ENCODE results near the gene KCNIP4.

Gene KCNIP4

GRCh38 chr4:21118301-21118700 lies 830.3 kb downstream of the KCNIP4 start:
- DNase-seq (ENCODE audit: insufficient read length, low spot score): no peak
- no peak for FAIRE-seq
- no peak for TF ChIP-seq POLR2A (IDR thresholded peaks at IDR 0.05; ENCODE audit: low read depth, low read length)

GRCh38 chr4:21117541-21118180 lies 830.9 kb downstream of the KCNIP4 start:
- no peak for TF ChIP-seq POLR2A (IDR thresholded peaks at IDR 0.05; ENCODE audit: low read depth, low read length)
- FAIRE-seq (no peak), DNase-seq (ENCODE audit: insufficient read length, low spot score) (no peak)

DNA sequence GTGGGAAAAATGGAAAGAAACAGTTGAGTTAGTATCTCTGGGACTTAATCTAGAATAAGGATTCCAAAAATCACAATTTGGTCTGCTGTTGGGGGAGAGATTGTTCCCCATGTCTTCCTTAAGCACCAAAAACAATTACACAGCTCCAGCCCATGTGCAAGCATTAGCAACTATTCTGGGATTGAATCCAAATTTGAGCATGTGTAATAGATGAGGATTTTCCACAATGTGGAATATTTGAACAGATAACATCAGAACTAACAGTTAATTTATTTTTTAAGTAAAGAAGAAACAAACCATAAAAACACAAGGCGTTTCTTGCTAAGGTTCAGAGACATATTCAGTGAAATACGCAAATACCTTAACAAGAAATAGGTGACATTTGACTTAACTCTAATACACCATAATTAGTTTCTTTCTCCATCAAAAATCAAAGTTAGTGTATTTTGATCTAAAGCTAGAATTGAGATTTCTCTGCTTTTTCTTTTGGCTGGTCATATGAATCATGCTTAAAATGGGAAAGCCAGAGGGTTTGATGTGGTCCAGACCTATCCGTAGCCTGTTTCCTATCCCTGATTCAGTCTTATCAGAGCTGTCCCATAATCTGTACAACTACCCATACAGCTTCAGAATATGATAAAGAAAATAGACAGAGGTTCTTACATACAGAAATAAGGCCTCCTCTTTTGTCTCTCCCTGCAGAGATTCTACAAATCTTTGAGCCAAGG lies 834.9 kb downstream of the KCNIP4 start:
- FAIRE-seq: no peak
- TF ChIP-seq POLR2A (IDR thresholded peaks at IDR 0.05; ENCODE audit: low read depth, low read length): no peak
- no peak for DNase-seq (ENCODE audit: insufficient read length, low spot score)

DNA sequence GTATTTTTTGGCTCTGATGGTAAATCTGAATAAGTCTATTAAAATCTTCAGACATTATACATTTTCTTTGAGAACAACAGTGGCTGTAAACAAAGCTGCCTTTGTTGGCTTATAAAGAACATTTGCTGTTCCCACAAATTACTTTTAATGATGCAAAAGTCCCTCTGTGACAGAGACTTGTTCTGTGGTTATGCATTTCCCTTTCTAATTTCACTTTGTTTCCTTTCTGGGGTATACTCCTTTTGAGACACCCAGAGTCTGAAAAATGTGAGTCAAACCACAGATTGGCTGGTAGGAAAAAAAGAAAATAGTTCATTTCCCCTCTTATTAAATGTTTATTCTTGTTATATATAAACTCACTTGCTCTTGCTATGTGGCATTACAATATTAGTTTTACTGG lies 845.9 kb downstream of the KCNIP4 start:
- DNase-seq (ENCODE audit: insufficient read length, low spot score) (no peak), FAIRE-seq (no peak)
- no peak for TF ChIP-seq POLR2A (IDR thresholded peaks at IDR 0.05; ENCODE audit: low read depth, low read length)

DNA sequence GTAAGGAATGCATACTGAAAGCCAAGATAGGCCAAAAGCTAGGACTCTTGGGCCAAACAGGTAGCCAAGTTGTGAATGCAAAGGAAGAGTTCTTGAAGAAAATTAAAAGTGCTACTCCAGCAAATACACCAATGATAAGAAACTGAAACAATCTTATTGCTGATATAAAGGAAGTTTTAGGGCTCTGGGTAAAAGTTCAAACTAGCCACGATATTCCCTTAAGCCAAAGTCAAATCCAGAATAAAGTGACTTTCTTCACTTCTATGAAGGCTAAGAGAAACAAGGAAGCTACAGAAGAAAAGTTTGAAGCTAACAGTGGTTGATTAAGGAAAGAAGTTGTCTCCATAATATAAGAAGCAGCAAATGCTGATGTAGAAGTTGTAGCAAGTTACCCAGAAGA lies 850.7 kb downstream of the KCNIP4 start:
- FAIRE-seq: no peak
- DNase-seq (ENCODE audit: insufficient read length, low spot score): no peak
- no peak for TF ChIP-seq POLR2A (IDR thresholded peaks at IDR 0.05; ENCODE audit: low read depth, low read length)

DNA sequence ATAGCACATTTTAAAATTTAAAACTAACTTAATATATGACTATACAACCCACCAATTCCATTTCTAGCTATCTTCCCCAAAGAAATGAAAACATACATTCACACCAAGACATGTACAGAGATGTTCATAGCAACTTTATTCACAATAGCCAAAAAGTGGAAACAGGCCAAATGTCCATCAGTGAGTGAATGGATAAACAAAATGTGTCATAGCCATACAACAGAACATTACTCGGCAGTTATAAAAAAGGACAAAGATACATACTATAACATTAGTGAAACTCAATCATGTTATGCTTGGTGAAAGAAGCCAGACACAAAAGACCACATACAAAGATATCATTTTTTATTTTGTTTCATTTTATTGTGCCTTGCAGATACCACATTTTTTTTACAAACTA lies 851.5 kb downstream of the KCNIP4 start:
- TF ChIP-seq POLR2A (IDR thresholded peaks at IDR 0.05; ENCODE audit: low read depth, low read length): no peak
- DNase-seq (ENCODE audit: insufficient read length, low spot score): no peak
- FAIRE-seq: no peak

DNA sequence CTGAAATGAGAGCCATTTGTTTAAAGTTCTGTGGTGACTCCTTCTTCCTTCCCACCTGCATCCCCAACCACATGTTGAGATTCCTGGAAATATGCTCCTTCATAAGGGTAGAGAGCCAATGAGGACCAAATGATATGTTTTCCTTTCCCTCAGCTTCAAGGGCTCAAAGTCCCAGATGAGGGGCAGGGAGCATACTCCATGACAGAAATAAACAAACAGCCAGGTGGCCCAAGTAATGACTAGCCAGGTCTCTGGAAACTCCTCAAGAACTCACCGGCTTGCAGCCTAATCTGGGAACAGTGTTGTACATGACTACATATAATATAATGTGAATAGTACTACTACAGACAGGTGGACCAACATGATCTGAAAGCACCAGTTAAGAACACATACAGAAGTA lies 856.0 kb downstream of the KCNIP4 start:
- DNase-seq (ENCODE audit: insufficient read length, low spot score) (no peak), FAIRE-seq (no peak)
- TF ChIP-seq POLR2A (IDR thresholded peaks at IDR 0.05; ENCODE audit: low read depth, low read length): no peak

DNA sequence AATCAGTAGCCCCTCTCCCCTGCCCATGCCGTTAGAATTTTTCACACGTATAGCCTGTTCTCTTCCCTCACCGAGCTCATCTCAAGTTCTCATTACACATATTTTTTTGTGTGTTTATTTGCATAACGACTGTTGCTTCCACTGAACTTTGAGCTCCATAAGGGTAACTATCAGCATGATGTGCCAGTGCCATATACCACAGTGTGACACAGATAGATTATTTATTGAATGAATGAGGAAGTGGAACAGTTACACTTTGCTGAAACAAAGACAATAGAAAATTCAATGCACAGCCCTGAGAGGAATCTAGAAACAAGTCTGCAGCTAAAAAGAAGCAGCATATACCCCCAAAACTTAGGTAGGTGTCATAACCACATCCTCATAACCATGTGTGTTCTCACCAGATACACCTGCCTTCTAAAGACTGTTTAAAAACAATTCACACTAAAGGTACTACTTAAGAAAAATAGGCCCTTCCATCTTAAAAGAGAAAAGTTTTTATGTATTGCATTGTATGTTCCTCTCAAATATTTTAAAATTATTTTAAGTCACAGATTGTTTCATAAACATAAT lies 858.4 kb downstream of the KCNIP4 start:
- no peak for FAIRE-seq
- no peak for TF ChIP-seq POLR2A (IDR thresholded peaks at IDR 0.05; ENCODE audit: low read depth, low read length)
- no peak for DNase-seq (ENCODE audit: insufficient read length, low spot score)

GRCh38 chr4:21083413-21083812 lies 865.2 kb downstream of the KCNIP4 start:
- no peak for FAIRE-seq
- no peak for DNase-seq (ENCODE audit: insufficient read length, low spot score)
- no peak for TF ChIP-seq POLR2A (IDR thresholded peaks at IDR 0.05; ENCODE audit: low read depth, low read length)

GRCh38 chr4:21077967-21078366 lies 870.6 kb downstream of the KCNIP4 start:
- TF ChIP-seq POLR2A (IDR thresholded peaks at IDR 0.05; ENCODE audit: low read depth, low read length): no peak
- DNase-seq (ENCODE audit: insufficient read length, low spot score) (no peak), FAIRE-seq (no peak)

- no peak for FAIRE-seq
- TF ChIP-seq POLR2A (IDR thresholded peaks at IDR 0.05; ENCODE audit: low read depth, low read length): no peak
- no peak for DNase-seq (ENCODE audit: insufficient read length, low spot score)
Measured at GRCh38 chr4:21067351-21067750, 881.2 kb downstream of the KCNIP4 start.

DNA sequence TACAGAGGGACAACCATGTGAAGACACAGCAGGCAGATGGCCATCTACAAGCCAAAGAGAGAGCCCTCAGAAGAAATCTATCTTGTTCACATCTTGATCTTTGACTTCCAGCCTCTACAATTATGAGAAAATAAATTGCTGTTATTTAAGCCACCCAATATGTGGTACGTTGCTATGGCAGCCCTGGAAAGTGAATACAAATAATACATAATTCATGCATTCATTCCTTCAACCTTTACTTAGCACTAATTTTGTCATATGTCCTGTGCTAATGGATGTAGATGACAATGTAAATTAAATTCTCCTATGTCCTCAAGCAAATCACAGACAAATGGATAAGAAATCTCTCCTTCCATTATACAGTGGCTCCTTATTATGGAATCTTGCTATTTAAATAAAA lies 886.7 kb downstream of the KCNIP4 start:
- FAIRE-seq: no peak
- no peak for TF ChIP-seq POLR2A (IDR thresholded peaks at IDR 0.05; ENCODE audit: low read depth, low read length)
- DNase-seq (ENCODE audit: insufficient read length, low spot score): no peak

GRCh38 chr4:21046141-21046540 lies 902.4 kb downstream of the KCNIP4 start:
- TF ChIP-seq POLR2A (IDR thresholded peaks at IDR 0.05; ENCODE audit: low read depth, low read length): no peak
- DNase-seq (ENCODE audit: insufficient read length, low spot score) (no peak), FAIRE-seq (no peak)

DNA sequence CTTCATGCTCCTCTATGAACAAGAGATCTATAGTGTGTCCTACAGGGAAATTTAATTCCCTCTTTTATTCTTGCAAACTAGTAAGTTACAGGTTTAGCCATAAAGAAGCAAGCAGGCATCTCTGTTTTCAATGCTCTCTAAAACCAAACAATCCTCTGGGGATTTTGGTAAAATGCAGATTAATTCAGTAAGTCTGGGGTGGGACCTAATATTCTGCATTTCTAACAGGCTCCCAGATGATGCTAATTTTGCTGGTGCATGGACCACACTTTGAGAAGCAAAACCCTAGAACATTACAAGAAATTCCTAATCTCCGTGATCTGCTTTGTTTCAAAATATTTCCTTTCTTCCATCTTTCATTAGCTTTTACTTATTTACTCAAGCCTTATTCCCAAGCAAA lies 903.5 kb downstream of the KCNIP4 start:
- TF ChIP-seq POLR2A (IDR thresholded peaks at IDR 0.05; ENCODE audit: low read depth, low read length): no peak
- no peak for DNase-seq (ENCODE audit: insufficient read length, low spot score)
- FAIRE-seq: no peak

DNA sequence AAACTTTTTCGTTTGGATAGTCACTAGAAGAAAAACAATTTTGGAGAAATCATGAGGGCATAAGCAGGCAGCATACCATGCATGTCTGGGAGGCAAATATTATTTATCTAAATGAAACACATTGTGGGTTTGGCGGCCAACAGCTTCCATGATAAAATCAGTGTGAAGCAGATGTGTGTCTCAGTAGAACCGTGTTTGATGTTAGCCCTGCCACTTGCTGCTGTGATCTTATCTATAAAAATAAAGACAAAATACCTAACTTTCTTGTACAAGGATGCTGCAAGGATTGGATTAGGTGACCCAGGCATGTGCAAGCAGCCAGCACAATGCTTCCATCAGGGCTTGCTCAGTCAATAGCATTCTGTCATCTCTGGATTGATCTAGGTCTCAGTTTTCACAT lies 906.9 kb downstream of the KCNIP4 start:
- no peak for FAIRE-seq
- no peak for TF ChIP-seq POLR2A (IDR thresholded peaks at IDR 0.05; ENCODE audit: low read depth, low read length)
- no peak for DNase-seq (ENCODE audit: insufficient read length, low spot score)
